Activated CD8-positive, alpha-beta memory T cell treated with anti-CD3 and anti-CD28 coated beads, Interleukin-2, amount 50 U/mL, for 24 hours (primary cell): Measurements from ENCODE around the gene TIAM1.
A peak's percentile ranks its signal among the peaks of the same experiment; 100 is the strongest.

Experiments used
- DNase-seq: peaks from one replicate; pipeline ENCODE4 v3.0.0-alpha.2; 2020; ENCODE audit errors: extremely low read depth

The TIAM1 gene

GRCh38 chr21:31135531-31136184 lies 208.4 kb downstream of the TIAM1 start:
- no peak for DNase-seq

- no peak for DNase-seq
Observed at GRCh38 chr21:31133243-31133830, 210.7 kb downstream of the TIAM1 start.

- DNase-seq, result peak; percentile 29
Observed at GRCh38 chr21:31132574-31133242, 211.4 kb downstream of the TIAM1 start.

- DNase-seq, result no peak
Observed at GRCh38 chr21:31130821-31131220, 213.2 kb downstream of the TIAM1 start.

GRCh38 chr21:31128234-31128633 lies 215.8 kb downstream of the TIAM1 start:
- no peak for DNase-seq

- no peak for DNase-seq
Observed at GRCh38 chr21:31124010-31124409, 220.1 kb downstream of the TIAM1 start.

- DNase-seq, result no peak
Observed at GRCh38 chr21:31119199-31119598, 224.9 kb downstream of the TIAM1 start.

- DNase-seq, result no peak
Observed at GRCh38 chr21:31117128-31117916, 226.7 kb downstream of the TIAM1 start.

- no peak for DNase-seq
Observed at GRCh38 chr21:31115249-31115648, 228.8 kb downstream of the TIAM1 start.

GRCh38 chr21:31111093-31111492 lies 233.0 kb downstream of the TIAM1 start:
- no peak for DNase-seq

GRCh38 chr21:31110430-31110829 lies 233.6 kb downstream of the TIAM1 start:
- DNase-seq, result no peak

GRCh38 chr21:31107871-31108270 lies 236.2 kb downstream of the TIAM1 start:
- no peak for DNase-seq

- DNase-seq, result no peak
Observed at GRCh38 chr21:31107176-31107785, 236.8 kb downstream of the TIAM1 start.

GRCh38 chr21:31103571-31104265 lies 240.3 kb downstream of the TIAM1 start:
- no peak for DNase-seq

GRCh38 chr21:31103163-31103562 lies 240.9 kb downstream of the TIAM1 start:
- no peak for DNase-seq

- DNase-seq, result no peak
Observed at GRCh38 chr21:31099122-31099521, 244.9 kb downstream of the TIAM1 start.

GRCh38 chr21:31098576-31099005 lies 245.5 kb downstream of the TIAM1 start:
- DNase-seq, result peak; percentile 43

- DNase-seq, result no peak
Observed at GRCh38 chr21:31092832-31093625, 251.0 kb downstream of the TIAM1 start.

GRCh38 chr21:31090376-31090775 lies 253.7 kb downstream of the TIAM1 start:
- DNase-seq, result no peak

GRCh38 chr21:31088474-31088751 lies 255.6 kb downstream of the TIAM1 start:
- no peak for DNase-seq
